NT2/D1 (cell line): ENCODE data around the gene SGTA.
A peak's percentile ranks its signal among the peaks of the same experiment; 100 is the strongest.

Experiments
- DNase-seq: peaks from one replicate; pipeline ENCODE4 v3.0.0-alpha.2; 2011; ENCODE audit warnings: low read depth, low spot score
- H3K27me3 ChIP-seq: 2 replicates; pipeline ENCODE4 v1.6.0; 2011; ENCODE audit warnings: mild to moderate bottlenecking; ENCODE audit not compliant: insufficient read length, insufficient read depth
- H3K36me3 ChIP-seq: 2 replicates; pipeline ENCODE4 v1.6.1; 2011; ENCODE audit warnings: mild to moderate bottlenecking, low read length, mixed read lengths; ENCODE audit not compliant: insufficient read depth, insufficient read length
- H3K4me1 ChIP-seq: 2 replicates; pipeline ENCODE4 v1.5.1; 2011; ENCODE audit not compliant: insufficient read depth, insufficient read length
- H3K4me3 ChIP-seq: 2 replicates; pipeline ENCODE4 v1.5.1; 2011; ENCODE audit warnings: low read depth; ENCODE audit not compliant: insufficient read length
- H3K9ac ChIP-seq: 2 replicates; pipeline ENCODE4 v1.6.0; 2011; ENCODE audit warnings: low read depth; ENCODE audit not compliant: insufficient read length
- H3K9me3 ChIP-seq: 2 replicates; pipeline ENCODE4 v1.5.1; 2011; ENCODE audit warnings: mild to moderate bottlenecking, low read length; ENCODE audit not compliant: insufficient read depth
- SUZ12 ChIP-seq: IDR thresholded peaks from 2 replicates; pipeline ENCODE4 v1.6.1; 2011; ENCODE audit not compliant: insufficient read length, insufficient read depth; ENCODE audit errors: extremely low read depth
- YY1 ChIP-seq: IDR thresholded peaks from 2 replicates; pipeline ENCODE4 v1.6.1; 2011; ENCODE audit not compliant: insufficient read length, insufficient read depth
- ZNF274 ChIP-seq: IDR thresholded peaks from 2 replicates; pipeline ENCODE4 v1.6.1; 2011; ENCODE audit warnings: mild to moderate bottlenecking, low read depth, low read length

Gene SGTA, protein sequence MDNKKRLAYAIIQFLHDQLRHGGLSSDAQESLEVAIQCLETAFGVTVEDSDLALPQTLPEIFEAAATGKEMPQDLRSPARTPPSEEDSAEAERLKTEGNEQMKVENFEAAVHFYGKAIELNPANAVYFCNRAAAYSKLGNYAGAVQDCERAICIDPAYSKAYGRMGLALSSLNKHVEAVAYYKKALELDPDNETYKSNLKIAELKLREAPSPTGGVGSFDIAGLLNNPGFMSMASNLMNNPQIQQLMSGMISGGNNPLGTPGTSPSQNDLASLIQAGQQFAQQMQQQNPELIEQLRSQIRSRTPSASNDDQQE

DNA sequence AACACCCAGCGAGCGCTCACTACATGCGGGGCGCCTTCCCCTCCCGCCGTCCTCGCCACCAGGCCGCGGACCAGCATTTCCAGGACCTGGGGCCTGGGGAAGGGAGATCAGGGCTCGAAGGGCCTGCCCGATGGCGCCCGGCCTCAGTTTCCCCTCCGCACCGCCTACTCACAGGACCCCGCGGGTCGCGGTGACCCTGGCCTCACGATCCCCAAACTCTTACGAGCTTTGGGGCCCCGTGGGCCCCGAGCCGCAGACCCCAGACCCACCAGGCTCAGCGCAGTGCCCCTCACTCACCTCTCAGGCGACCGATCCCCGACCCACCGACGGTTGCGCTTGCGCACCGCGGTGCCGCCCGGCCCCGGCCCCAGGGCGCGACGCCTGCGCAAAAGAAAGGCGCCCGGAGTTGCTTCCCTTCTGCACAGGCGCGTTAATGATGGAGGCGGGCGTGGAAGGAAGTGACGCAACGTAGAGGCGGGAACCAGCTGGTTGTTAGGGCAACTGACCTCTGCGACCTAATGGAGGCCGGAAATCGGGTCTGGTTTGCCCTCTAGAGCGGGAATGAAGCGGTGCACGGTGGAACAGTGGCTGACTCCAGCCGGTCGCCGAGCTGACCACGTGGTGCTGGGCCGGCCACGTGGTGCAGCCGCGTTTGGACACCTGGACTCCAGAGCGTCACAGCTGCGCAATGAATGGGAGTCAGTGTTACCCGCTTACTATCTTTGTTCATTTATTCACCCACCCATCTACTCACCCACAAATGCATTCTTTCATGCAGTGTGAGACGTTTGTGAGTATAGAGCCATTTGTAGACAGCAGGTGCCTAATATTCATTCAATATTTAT, at the start of gene SGTA:
SGTA (minus strand) TSS at position 338 of the 845 bp plus-strand sequence. CDS start 14,205 bp downstream, outside the sequence.
- no peak for TF ChIP-seq ZNF274
- TF ChIP-seq YY1, result peak; percentile 62
- peak; percentile 99 for DNase-seq
- peaks cover 55% of the 10 kb centered on the region for H3K36me3 ChIP-seq

GRCh38 chr19:2827840-2828489, 44.9 kb upstream of the SGTA start:
- Histone ChIP-seq H3K4me3 (no peak overlapping the region), H3K27me3 (no peaks in the 10 kb centered on the region), H3K4me1 (no peaks in the 10 kb centered on the region), H3K36me3 (peaks cover 34% of the 10 kb centered on the region), H3K9me3 (peaks cover 77% of the 10 kb centered on the region), H3K9ac (no peak overlapping the region)
- no peak for DNase-seq
- TF ChIP-seq SUZ12, result no peak
- no peak for TF ChIP-seq YY1
- TF ChIP-seq ZNF274, result no peak

More for the DNA sequence above, at the start of gene SGTA:
- Histone ChIP-seq H3K4me3 (peak within 1 kb of the TSS; percentile 100), H3K27me3 (no peaks in the 10 kb centered on the region), H3K4me1 (peaks cover 11% of the 10 kb centered on the region), H3K9me3 (peaks cover 5% of the 10 kb centered on the region; the same call in 1 of the 2 replicates), H3K9ac (peak within 1 kb of the TSS; percentile 99)

DNA sequence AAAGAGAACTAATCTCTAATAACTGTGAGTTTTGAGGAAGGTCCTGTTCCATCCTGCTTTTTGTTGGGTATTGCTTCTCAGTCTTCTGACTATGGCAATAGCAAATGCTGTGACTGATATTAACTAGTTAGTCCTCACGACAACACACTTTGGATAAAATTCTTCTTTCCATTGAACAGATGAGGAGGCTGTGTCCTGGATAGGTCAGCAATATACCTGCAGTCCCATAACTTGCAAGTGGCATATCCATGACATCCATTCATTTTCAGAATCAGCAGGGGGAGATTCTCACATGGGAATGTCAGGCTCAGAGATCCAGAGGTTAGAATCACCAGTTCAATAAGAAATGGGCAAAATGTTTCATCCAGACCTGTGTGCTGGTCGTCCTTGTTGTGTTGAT, 43.9 kb upstream of the SGTA start:
- Histone ChIP-seq H3K36me3 (peaks cover 29% of the 10 kb centered on the region), H3K4me1 (no peaks in the 10 kb centered on the region), H3K4me3 (no peak overlapping the region), H3K9me3 (peaks cover 73% of the 10 kb centered on the region), H3K27me3 (no peaks in the 10 kb centered on the region), H3K9ac (no peak overlapping the region)
- TF ChIP-seq SUZ12, result no peak
- TF ChIP-seq YY1, result no peak
- TF ChIP-seq ZNF274, result no peak
- DNase-seq, result no peak

GRCh38 chr19:2824129-2824528, 41.1 kb upstream of the SGTA start:
- TF ChIP-seq YY1, result no peak
- TF ChIP-seq SUZ12, result no peak
- TF ChIP-seq ZNF274, result no peak
- H3K9me3 ChIP-seq, result peaks cover 46% of the 10 kb centered on the region; the same call in 1 of the 2 replicates
- peaks cover 3% of the 10 kb centered on the region for H3K27me3 ChIP-seq
- no peak for DNase-seq
- H3K4me3 ChIP-seq, result no peak overlapping the region
- no peaks in the 10 kb centered on the region for H3K4me1 ChIP-seq
- H3K36me3 ChIP-seq, result peaks cover 29% of the 10 kb centered on the region
- H3K9ac ChIP-seq, result no peak overlapping the region

GRCh38 chr19:2823646-2824045, 40.6 kb upstream of the SGTA start:
- Histone ChIP-seq H3K4me3 (no peak overlapping the region), H3K9ac (no peak overlapping the region), H3K9me3 (peaks cover 41% of the 10 kb centered on the region; the same call in 1 of the 2 replicates), H3K36me3 (peaks cover 29% of the 10 kb centered on the region), H3K27me3 (peaks cover 3% of the 10 kb centered on the region), H3K4me1 (no peaks in the 10 kb centered on the region)
- no peak for DNase-seq
- TF ChIP-seq YY1, result no peak
- TF ChIP-seq SUZ12, result no peak
- TF ChIP-seq ZNF274, result no peak

DNA sequence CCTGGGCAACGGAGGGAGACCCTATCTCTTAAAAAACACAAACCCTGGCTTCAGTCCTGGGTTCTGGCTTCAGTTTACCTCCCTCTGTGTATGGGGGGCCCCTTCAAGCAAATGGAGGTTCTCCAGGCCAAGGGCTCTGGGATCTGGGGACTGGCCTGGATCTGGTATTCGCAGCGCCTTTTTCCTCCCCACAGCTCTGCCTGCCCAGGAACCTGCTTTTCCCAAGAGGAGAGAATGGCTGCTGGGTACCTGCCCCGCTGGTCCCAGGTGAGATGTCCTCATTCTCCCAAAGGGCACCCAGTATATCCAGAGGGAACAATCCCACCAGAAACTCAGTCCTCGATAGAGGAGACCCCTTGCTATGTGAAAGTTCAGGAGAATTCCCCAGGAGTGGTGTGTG, 39.8 kb upstream of the SGTA start:
- no peak for DNase-seq
- no peak overlapping the region for H3K4me3 ChIP-seq
- H3K4me1 ChIP-seq, result no peaks in the 10 kb centered on the region
- TF ChIP-seq ZNF274 (no peak), YY1 (no peak), SUZ12 (no peak)
- no peak overlapping the region for H3K9ac ChIP-seq
- H3K9me3 ChIP-seq, result peaks cover 33% of the 10 kb centered on the region; the same call in 1 of the 2 replicates
- peaks cover 3% of the 10 kb centered on the region for H3K27me3 ChIP-seq
- H3K36me3 ChIP-seq, result peaks cover 25% of the 10 kb centered on the region

- peaks cover 26% of the 10 kb centered on the region for H3K36me3 ChIP-seq
- H3K4me3 ChIP-seq, result peak overlapping the region; percentile 91
- peak; percentile 5 for DNase-seq
- H3K27me3 ChIP-seq, result peaks cover 3% of the 10 kb centered on the region
- no peaks in the 10 kb centered on the region for H3K4me1 ChIP-seq
- peak overlapping the region; percentile 96 for H3K9ac ChIP-seq
- peaks cover 15% of the 10 kb centered on the region; the same call in 1 of the 2 replicates for H3K9me3 ChIP-seq
- TF ChIP-seq ZNF274 (no peak), SUZ12 (no peak), YY1 (no peak)
These were observed 37.1 kb upstream of the SGTA start for GRCh38 chr19:2820112-2820702.
